Memory B cell (primary cell): Measurements from ENCODE around the gene CRB2.

Experiments used
- ATAC-seq: fragments of 150-1000 bp; cut with Tn5 transposase; 2 replicates; pipeline ENCODE4 v1.10.0; 2021; ENCODE audit warnings: low read depth, mild to moderate bottlenecking, moderate library complexity
- DNase-seq, 2 donors: peaks; one replicate each; pipeline ENCODE4 v3.0.0; 2022; ENCODE audit warnings: low spot score in 2 of 2
- H3K27ac Mint-ChIP-seq: one replicate; pipeline ENCODE4 v1.8.0; 2022; ENCODE audit warnings: mild to moderate bottlenecking, moderate library complexity, mixed read lengths
- H3K27me3 Mint-ChIP-seq: one replicate; pipeline ENCODE4 v1.8.0; 2022; ENCODE audit warnings: mixed read lengths
- H3K36me3 Mint-ChIP-seq: one replicate; pipeline ENCODE4 v1.8.0; 2022; ENCODE audit warnings: mild to moderate bottlenecking, mixed read lengths
- H3K4me1 Mint-ChIP-seq: one replicate; pipeline ENCODE4 v1.8.0; 2022; ENCODE audit warnings: mixed read lengths
- H3K4me3 Mint-ChIP-seq: one replicate; pipeline ENCODE4 v1.8.0; 2022; ENCODE audit warnings: mild to moderate bottlenecking, moderate library complexity, mixed read lengths
- H3K9me3 Mint-ChIP-seq: one replicate; pipeline ENCODE4 v1.8.0; 2022; ENCODE audit warnings: mixed read lengths

CRB2 gene

GRCh38 chr9:123336959-123337358, 19.0 kb upstream of the CRB2 start:
- Mint-ChIP-seq H3K27ac (no peak overlapping the region), H3K27me3 (no peaks in the 10 kb centered on the region), H3K4me3 (no peak overlapping the region), H3K4me1 (peaks cover 65% of the 10 kb centered on the region), H3K9me3 (no peaks in the 10 kb centered on the region), H3K36me3 (no peaks in the 10 kb centered on the region)
- DNase-seq (no peak), ATAC-seq (no peak)

DNA sequence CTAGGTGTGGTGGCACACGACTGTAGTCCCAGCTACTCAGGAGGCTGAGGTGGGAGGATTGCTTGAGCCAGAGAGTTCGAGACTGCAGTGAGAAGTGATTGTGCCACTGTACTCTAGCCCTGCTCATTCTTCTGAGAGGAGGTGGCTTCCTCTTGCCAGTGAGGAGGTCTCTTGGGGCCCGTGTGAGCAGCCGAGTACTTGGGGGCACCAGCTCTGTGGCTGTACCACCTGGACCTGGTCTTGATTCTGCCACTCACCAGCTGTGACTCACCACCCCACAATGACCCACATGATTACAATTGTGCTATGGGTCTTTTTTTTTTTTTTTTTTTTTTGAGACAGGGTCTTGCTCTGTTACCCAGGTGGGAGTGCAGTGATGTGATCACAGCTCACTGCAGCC, 18.0 kb upstream of the CRB2 start:
- peak overlapping the region; percentile 55 for H3K4me3 Mint-ChIP-seq
- H3K36me3 Mint-ChIP-seq, result no peaks in the 10 kb centered on the region
- DNase-seq, result peak in 1 of 2 donors; percentile 33
- H3K4me1 Mint-ChIP-seq, result peaks cover 72% of the 10 kb centered on the region
- no peaks in the 10 kb centered on the region for H3K9me3 Mint-ChIP-seq
- H3K27me3 Mint-ChIP-seq, result no peaks in the 10 kb centered on the region
- peak overlapping the region; percentile 100 for H3K27ac Mint-ChIP-seq
- peak; percentile 41 for ATAC-seq

- DNase-seq, result peak; percentile 56 to 66
- peak; percentile 54 for ATAC-seq
- Mint-ChIP-seq H3K4me3 (peak overlapping the region; percentile 74), H3K27me3 (no peaks in the 10 kb centered on the region), H3K36me3 (no peaks in the 10 kb centered on the region), H3K9me3 (no peaks in the 10 kb centered on the region), H3K4me1 (peaks cover 78% of the 10 kb centered on the region), H3K27ac (peak overlapping the region; percentile 100)
These were observed 17.0 kb upstream of the CRB2 start for GRCh38 chr9:123338710-123339665.

DNA sequence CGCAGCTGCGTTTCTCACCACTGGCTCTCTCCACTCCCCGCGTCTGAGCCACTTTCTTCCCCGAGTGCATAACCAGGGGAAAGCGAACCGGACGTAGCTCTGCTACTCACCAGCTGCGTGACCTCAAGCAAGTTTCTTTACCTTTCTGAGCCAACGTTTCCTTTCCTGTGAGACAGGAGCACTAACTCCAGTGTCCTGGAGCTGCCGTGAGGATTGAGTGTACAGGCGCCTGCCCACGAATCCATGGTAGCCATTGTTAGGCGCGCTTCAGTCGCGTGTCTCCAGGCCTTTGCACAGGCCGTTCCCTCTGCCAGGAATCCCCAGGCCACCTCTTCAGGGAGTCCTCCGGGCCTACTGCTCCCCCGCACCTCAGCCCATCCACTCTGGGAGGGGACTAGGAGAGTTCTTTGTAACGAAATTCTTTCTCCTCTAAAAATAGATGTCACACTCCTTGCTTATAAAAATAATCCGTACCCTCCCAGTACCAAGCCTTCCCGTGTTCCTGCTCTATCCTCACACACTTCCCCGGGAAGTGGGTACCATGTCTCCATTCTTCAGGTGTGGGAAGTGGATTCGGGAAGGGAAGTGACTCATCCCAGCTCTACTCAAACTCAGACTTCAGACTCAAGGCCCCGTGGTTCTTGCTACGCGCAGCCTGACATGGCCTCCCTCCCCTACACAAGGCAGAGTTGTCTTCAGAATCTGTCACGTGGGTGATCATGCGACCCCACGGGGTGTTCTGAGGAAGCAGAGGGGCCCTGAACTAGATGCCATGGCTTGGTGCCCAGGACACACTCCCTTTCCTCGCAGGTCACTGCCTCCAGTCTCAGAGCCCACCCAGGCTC, 16.1 kb upstream of the CRB2 start:
- H3K27ac Mint-ChIP-seq, result peak overlapping the region; percentile 100
- ATAC-seq (peak; percentile 40), DNase-seq (peak; percentile 47 to 69)
- no peaks in the 10 kb centered on the region for H3K27me3 Mint-ChIP-seq
- H3K4me1 Mint-ChIP-seq, result peaks cover 72% of the 10 kb centered on the region
- no peaks in the 10 kb centered on the region for H3K9me3 Mint-ChIP-seq
- no peaks in the 10 kb centered on the region for H3K36me3 Mint-ChIP-seq
- H3K4me3 Mint-ChIP-seq, result peak overlapping the region; percentile 74

DNA sequence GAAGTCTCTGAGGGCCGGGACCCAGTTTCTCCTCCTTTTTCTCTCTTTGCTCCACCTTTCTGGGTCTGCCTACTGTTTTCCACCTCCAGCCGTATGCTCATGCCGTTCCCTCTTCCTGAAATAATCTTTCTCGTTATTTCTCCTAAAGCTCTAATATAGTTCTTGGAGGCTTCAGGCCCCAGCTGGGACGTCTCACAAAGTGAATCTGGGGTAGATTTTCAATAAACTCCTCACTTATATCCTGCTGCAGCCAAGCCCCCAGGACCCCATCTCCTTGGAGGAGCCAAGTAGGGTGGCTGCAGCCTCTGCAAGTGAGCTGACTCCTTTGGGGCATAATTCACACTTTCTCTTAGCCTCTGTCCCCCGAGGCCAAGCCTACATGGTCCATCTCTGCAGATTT, 14.2 kb upstream of the CRB2 start:
- Mint-ChIP-seq H3K4me1 (peaks cover 56% of the 10 kb centered on the region), H3K4me3 (no peak overlapping the region), H3K36me3 (no peaks in the 10 kb centered on the region)

GRCh38 chr9:123342247-123342646, 13.8 kb upstream of the CRB2 start:
- H3K4me1 Mint-ChIP-seq, result peaks cover 55% of the 10 kb centered on the region
- ATAC-seq, result no peak
- no peak overlapping the region for H3K4me3 Mint-ChIP-seq
- H3K36me3 Mint-ChIP-seq, result no peaks in the 10 kb centered on the region
- no peaks in the 10 kb centered on the region for H3K27me3 Mint-ChIP-seq
- no peak for DNase-seq
- H3K27ac Mint-ChIP-seq, result peak overlapping the region; percentile 100
- no peaks in the 10 kb centered on the region for H3K9me3 Mint-ChIP-seq

More for the DNA sequence above, 14.2 kb upstream of the CRB2 start:
- Mint-ChIP-seq H3K27ac (peak overlapping the region; percentile 100), H3K9me3 (no peaks in the 10 kb centered on the region), H3K27me3 (no peaks in the 10 kb centered on the region)
- DNase-seq, result no peak
- ATAC-seq, result no peak

GRCh38 chr9:123343443-123344191, 12.4 kb upstream of the CRB2 start:
- Mint-ChIP-seq H3K4me1 (peaks cover 47% of the 10 kb centered on the region), H3K27ac (peak overlapping the region; percentile 100)

DNA sequence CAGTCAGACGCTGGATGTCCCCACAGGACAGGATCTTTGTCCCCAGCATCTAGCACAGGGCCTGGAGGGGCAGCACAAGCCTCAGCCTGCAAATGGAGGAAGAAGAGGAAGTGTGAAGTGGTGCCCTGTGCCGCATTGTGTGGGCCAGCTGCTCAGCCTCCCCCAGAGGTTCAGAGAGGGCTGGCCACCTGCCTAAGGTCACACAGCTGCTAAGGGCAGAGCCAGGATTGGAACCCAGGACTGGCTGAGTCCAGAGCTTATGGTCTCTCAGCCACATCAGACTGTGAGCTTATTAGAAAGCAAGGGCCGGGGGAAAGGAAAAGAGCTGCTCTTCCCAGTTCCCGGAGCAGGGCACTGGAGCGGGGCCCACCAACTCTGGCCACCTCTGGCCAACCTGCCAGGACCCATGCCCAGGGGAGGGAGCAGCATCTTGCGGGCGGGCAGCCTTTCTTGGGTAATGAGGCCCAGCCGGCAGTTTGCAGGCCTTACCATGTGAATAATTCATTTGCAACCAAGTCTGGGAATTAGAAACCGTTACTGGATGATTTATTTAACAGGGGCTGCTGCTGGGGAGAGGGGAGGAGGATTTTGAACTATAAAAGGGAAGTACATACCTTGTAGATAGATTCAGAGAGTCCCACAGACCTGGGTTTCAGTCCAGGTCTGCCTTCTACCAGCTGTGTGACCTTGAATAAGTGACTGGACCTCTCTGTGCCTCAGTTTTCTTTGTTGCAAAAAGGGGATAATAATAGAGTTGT, 11.6 kb upstream of the CRB2 start:
- Mint-ChIP-seq H3K4me3 (no peak overlapping the region), H3K27me3 (no peaks in the 10 kb centered on the region), H3K9me3 (no peaks in the 10 kb centered on the region), H3K36me3 (no peaks in the 10 kb centered on the region), H3K27ac (peak overlapping the region; percentile 100), H3K4me1 (peaks cover 40% of the 10 kb centered on the region)
- DNase-seq (no peak), ATAC-seq (no peak)

More at GRCh38 chr9:123343443-123344191, 12.4 kb upstream of the CRB2 start:
- H3K9me3 Mint-ChIP-seq, result no peaks in the 10 kb centered on the region
- H3K36me3 Mint-ChIP-seq, result no peaks in the 10 kb centered on the region
- H3K27me3 Mint-ChIP-seq, result no peaks in the 10 kb centered on the region
- H3K4me3 Mint-ChIP-seq, result no peak overlapping the region
- peak; percentile 55 to 64 for DNase-seq
- peak; percentile 57 for ATAC-seq

GRCh38 chr9:123345567-123345955, 10.4 kb upstream of the CRB2 start:
- Mint-ChIP-seq H3K4me1 (peaks cover 37% of the 10 kb centered on the region), H3K27ac (peak overlapping the region; percentile 7), H3K27me3 (no peaks in the 10 kb centered on the region), H3K9me3 (no peaks in the 10 kb centered on the region), H3K36me3 (no peaks in the 10 kb centered on the region), H3K4me3 (no peak overlapping the region)
- ATAC-seq, result no peak
- DNase-seq, result no peak

DNA sequence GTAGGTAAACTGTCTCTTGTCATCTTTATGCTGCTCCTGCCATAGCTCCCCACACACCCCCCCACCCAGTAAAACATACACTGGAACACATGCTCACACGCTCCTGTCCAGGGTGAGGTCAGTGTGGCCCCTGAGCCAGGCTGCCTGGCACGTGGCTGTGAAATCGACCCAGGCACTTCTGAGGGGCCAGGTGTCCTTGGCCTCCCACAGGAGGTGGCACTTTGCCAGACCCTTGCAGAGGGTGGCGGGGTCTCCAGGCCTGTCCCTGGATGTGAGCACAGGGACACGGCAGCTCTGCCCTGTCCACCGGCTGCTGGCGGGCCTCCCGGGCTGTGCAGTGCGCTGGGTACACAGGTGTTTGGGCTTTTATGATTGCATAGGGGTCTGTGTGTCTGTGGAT, 10.0 kb upstream of the CRB2 start:
- H3K9me3 Mint-ChIP-seq, result no peaks in the 10 kb centered on the region
- ATAC-seq (no peak), DNase-seq (no peak)
- no peak overlapping the region for H3K4me3 Mint-ChIP-seq
- no peaks in the 10 kb centered on the region for H3K36me3 Mint-ChIP-seq
- peaks cover 34% of the 10 kb centered on the region for H3K4me1 Mint-ChIP-seq
- H3K27ac Mint-ChIP-seq, result peak overlapping the region; percentile 7
- no peaks in the 10 kb centered on the region for H3K27me3 Mint-ChIP-seq

- Mint-ChIP-seq H3K36me3 (no peaks in the 10 kb centered on the region), H3K9me3 (no peaks in the 10 kb centered on the region), H3K27me3 (no peaks in the 10 kb centered on the region), H3K4me3 (no peak overlapping the region), H3K4me1 (peaks cover 28% of the 10 kb centered on the region), H3K27ac (no peak overlapping the region)
- ATAC-seq (no peak), DNase-seq (no peak)
These were observed 9.2 kb upstream of the CRB2 start for GRCh38 chr9:123346826-123347225.

DNA sequence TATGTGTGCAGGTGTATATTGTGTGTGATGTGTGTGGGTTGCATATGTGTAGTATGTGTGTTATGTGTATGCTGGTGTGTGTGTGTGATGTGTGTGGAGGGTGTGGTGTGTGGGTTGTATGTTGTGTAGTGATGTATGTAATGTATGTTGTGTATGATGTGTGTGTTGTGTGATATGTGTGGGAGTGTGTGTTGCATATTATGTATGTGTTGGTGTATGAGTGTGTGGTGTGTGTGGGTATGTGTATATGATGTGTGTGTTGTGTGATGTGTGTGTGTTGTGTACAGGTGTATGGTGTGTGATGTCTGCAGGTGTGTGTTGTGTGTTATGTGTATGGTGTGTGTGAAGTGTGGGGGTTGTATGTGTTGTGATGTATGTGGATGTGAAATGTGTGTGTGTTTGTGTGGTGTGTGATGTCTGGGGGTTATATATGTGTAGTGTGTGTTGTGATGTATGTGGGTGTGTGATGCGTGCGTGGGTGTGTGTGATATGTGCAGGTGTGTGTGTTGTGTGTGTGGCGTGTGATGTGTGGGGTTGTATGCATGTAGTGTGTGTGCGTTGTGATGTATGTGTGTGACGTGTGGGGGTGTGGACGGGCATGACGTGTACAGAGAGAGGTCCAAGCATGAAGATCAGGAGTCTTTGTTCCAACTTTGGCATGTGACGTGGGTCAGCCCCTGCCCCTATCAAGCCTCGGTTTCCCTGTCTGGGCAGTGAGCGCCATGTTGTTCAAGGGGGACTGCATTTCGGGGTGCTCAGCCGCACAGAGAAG, 8.5 kb upstream of the CRB2 start:
- H3K9me3 Mint-ChIP-seq, result no peaks in the 10 kb centered on the region
- no peaks in the 10 kb centered on the region for H3K36me3 Mint-ChIP-seq
- ATAC-seq (no peak), DNase-seq (no peak)
- H3K4me1 Mint-ChIP-seq, result peaks cover 22% of the 10 kb centered on the region
- no peak overlapping the region for H3K4me3 Mint-ChIP-seq
- peaks cover 2% of the 10 kb centered on the region for H3K27me3 Mint-ChIP-seq
- H3K27ac Mint-ChIP-seq, result no peak overlapping the region
